ENCODE data around the gene EDC3. TPM values are rescaled to one million over a fixed set of nuclear protein-coding genes. Genes with fewer than 3 reads are reported as not detected.
"Not testable (repeated sequence)": the region's sequence is repeated elsewhere in the genome, so short reads cannot be mapped to it uniquely, and the experiment has no call there.

EDC3 gene
- total RNA-seq, 2 experiments from 2014 or later = 34.9 to 41.1 TPM

DNA sequence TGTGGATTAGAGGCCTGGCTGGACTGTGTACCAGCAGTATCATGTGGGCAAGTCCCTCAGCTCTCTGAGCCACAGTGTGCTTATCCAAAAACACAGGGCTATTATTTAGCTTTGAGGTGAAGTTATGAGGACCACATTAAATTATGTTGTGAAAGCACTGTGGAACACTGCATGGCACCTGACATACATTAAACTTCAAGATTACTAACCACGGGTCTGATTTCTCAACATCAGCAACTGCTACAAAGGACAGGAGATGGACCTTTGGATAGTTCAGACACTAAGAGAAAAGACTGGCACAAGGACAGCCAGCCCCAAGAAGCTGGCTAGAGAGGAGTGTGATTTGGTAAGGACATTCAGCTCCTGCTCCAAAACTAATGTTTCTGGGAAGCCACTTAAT lies 58.8 kb downstream of the EDC3 start:
- no peak for DNase-seq
- Mint-ChIP-seq H3K9me3 (no peaks in the 10 kb centered on the region), H3K4me3 (no peak overlapping the region), H3K27ac (no peak overlapping the region), H3K27me3 (no peaks in the 10 kb centered on the region), H3K4me1 (peaks cover 10% of the 10 kb centered on the region), H3K36me3 (ENCODE audit: low read depth) (peaks cover 27% of the 10 kb centered on the region)
- ChIA-PET CTCF (interaction anchor here (1.0 to 14.4 kb wide), 7 partner anchors 10 to 313 kb away, joined by 3 to 144 read pairs (median 10); partner anchors contain the start of gene CLK3), POLR2A (interaction anchor here (0.6 kb wide), 1 partner anchor 179 kb away, joined by 3 read pairs; no protein-coding TSS in a partner anchor)

- POLR2A ChIA-PET = no interaction called here
Measured at GRCh38 chr15:74635228-74635627, 60.6 kb downstream of the EDC3 start.

DNA sequence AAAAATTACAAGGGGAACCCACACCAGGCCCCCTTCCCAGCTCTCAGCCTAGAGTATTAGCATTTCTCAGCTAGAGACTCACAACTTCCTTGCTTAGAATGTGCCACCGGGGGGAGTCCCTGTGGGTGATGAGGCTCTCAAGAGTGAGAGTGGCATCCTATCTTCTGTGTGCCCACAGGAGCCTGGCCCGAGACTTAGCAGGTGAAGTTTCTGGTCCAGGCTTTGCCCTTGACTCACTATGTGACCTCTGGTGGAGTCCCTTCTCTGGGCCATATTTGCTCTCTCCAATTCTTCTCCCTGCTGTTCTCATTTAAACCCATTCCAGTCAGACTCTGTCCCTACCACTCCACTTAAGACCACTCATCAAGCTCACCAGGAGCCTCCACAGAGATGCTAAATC lies 62.0 kb downstream of the EDC3 start:
- Mint-ChIP-seq H3K27me3 (no peaks in the 10 kb centered on the region), H3K4me1 (peaks cover 3% of the 10 kb centered on the region), H3K27ac (no peak overlapping the region), H3K36me3 (ENCODE audit: low read depth) (peaks cover 32% of the 10 kb centered on the region), H3K9me3 (no peaks in the 10 kb centered on the region), H3K4me3 (no peak overlapping the region)
- CTCF ChIA-PET = interaction anchor here (0.9 to 14.4 kb wide), 9 partner anchors 13 to 311 kb away, joined by 3 to 144 read pairs (median 13); partner anchors contain the start of gene CLK3
- POLR2A ChIA-PET = interaction anchor here (0.6 kb wide), 2 partner anchors 144 to 252 kb away, joined by 3 to 4 read pairs; no protein-coding TSS in a partner anchor
- no peak for DNase-seq

More at GRCh38 chr15:74635228-74635627, 60.6 kb downstream of the EDC3 start:
- H3K9me3 Mint-ChIP-seq = no peaks in the 10 kb centered on the region
- no peak overlapping the region for H3K27ac Mint-ChIP-seq
- CTCF ChIA-PET = interaction anchor here (0.6 to 14.4 kb wide), 20 partner anchors 10 to 802 kb away, joined by 3 to 144 read pairs (median 4); partner anchors contain the start of genes CLK3 and ULK3
- DNase-seq = peak; percentile 82
- H3K36me3 Mint-ChIP-seq (ENCODE audit: low read depth) = peaks cover 28% of the 10 kb centered on the region
- H3K27me3 Mint-ChIP-seq = no peaks in the 10 kb centered on the region
- no peak overlapping the region for H3K4me3 Mint-ChIP-seq
- H3K4me1 Mint-ChIP-seq = peaks cover 3% of the 10 kb centered on the region

DNA sequence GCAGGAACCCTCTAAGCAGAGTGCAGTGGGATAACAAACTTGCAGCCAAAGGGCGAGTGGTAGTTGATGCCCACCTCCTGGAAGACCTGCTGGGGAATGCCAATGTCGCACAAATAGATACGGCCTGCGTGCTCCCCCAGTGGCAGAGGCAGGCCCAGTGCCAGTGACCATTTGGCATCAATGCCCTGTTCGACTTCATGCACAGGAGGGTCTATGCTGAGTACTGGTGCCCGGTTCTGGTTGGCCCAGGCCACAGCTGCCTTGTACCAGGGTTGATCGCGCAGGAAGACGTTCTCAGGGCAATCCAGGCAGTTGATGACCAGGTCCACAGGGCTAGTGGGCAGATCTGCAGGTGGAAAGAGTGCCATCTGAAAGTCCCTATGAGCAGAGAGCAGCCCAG lies 63.2 kb downstream of the EDC3 start:
- H3K36me3 Mint-ChIP-seq (ENCODE audit: low read depth) = peaks cover 36% of the 10 kb centered on the region
- ChIA-PET CTCF (interaction anchor here (0.9 to 14.4 kb wide), 14 partner anchors 8 to 317 kb away, joined by 3 to 144 read pairs (median 6); partner anchors contain the start of genes CLK3 and UBL7), POLR2A (no interaction called here)

DNA sequence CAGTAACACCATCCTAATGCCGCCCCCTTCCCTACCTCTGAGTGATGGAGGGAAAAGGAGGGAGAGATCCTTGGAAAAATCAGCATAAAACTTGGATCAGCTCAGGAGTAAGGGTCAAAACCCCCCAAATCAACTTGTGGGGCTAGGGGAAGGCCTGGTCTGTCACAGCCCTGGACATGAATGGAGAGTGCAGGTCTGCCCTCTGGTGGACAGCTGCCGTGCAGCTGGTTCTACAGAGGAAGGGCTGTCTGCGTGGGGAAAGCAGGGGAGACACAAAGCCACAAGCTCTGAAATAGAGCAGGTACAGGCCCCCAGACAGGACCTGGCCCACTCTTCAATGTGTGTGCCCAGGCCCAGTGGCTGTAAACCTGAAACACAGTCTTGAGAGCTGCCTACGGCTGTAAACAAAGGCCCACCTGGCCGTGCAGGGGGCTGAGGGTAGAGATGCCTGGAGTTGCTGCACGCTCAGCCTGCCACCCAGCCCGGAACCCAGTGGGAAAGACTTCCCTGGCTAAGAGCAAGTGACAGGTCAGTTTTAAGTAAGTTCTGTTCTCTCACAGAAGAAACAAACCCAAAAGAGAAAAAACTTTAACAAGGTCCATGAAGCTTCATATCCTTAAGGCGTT lies 63.8 kb downstream of the EDC3 start:
- POLR2A ChIA-PET = no interaction called here
- no peaks in the 10 kb centered on the region for H3K27me3 Mint-ChIP-seq
- no peak overlapping the region for H3K4me3 Mint-ChIP-seq
- peaks cover 42% of the 10 kb centered on the region for H3K36me3 Mint-ChIP-seq (ENCODE audit: low read depth)
- no peak overlapping the region for H3K27ac Mint-ChIP-seq
- peak; percentile 67 for DNase-seq
- no peaks in the 10 kb centered on the region for H3K9me3 Mint-ChIP-seq
- CTCF ChIA-PET = interaction anchor here (0.6 to 14.4 kb wide), 16 partner anchors 9 to 318 kb away, joined by 3 to 144 read pairs (median 5); partner anchors contain the start of genes CLK3 and UBL7
- peaks cover 11% of the 10 kb centered on the region for H3K4me1 Mint-ChIP-seq

More for the DNA sequence above, 63.2 kb downstream of the EDC3 start:
- Mint-ChIP-seq H3K4me1 (peaks cover 6% of the 10 kb centered on the region), H3K4me3 (no peak overlapping the region), H3K27me3 (no peaks in the 10 kb centered on the region), H3K9me3 (no peaks in the 10 kb centered on the region), H3K27ac (peak overlapping the region; percentile 16)
- DNase-seq = no peak

GRCh38 chr15:74631408-74631807 lies 64.4 kb downstream of the EDC3 start:
- H3K4me1 Mint-ChIP-seq = peaks cover 18% of the 10 kb centered on the region
- H3K27me3 Mint-ChIP-seq = no peaks in the 10 kb centered on the region
- ChIA-PET CTCF (interaction anchor here (0.9 to 14.4 kb wide), 14 partner anchors 9 to 319 kb away, joined by 3 to 144 read pairs (median 5); partner anchors contain the start of genes CLK3 and UBL7), POLR2A (no interaction called here)
- peak overlapping the region; percentile 56 for H3K27ac Mint-ChIP-seq
- peaks cover 43% of the 10 kb centered on the region for H3K36me3 Mint-ChIP-seq (ENCODE audit: low read depth)
- H3K4me3 Mint-ChIP-seq = no peak overlapping the region
- H3K9me3 Mint-ChIP-seq = no peaks in the 10 kb centered on the region
- no peak for DNase-seq

DNA sequence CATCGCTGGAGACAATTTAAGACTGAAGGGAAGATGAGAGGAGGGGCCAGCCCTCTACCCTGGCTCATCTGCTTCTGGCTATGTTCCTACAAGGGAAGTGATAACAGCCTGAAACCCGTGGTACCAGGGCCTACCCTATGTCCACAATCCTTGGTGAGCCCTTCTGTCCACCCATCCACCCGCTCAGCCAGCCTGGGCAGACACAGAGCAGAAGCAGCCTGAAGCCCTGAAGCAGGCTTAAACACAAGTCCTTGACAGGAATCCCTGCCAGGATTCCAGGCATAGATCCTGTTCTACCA lies 64.8 kb downstream of the EDC3 start:
- CTCF ChIA-PET = interaction anchor here (1.0 to 14.4 kb wide), 11 partner anchors 14 to 268 kb away, joined by 3 to 144 read pairs (median 5); partner anchors contain the start of genes CLK3 and UBL7

DNA sequence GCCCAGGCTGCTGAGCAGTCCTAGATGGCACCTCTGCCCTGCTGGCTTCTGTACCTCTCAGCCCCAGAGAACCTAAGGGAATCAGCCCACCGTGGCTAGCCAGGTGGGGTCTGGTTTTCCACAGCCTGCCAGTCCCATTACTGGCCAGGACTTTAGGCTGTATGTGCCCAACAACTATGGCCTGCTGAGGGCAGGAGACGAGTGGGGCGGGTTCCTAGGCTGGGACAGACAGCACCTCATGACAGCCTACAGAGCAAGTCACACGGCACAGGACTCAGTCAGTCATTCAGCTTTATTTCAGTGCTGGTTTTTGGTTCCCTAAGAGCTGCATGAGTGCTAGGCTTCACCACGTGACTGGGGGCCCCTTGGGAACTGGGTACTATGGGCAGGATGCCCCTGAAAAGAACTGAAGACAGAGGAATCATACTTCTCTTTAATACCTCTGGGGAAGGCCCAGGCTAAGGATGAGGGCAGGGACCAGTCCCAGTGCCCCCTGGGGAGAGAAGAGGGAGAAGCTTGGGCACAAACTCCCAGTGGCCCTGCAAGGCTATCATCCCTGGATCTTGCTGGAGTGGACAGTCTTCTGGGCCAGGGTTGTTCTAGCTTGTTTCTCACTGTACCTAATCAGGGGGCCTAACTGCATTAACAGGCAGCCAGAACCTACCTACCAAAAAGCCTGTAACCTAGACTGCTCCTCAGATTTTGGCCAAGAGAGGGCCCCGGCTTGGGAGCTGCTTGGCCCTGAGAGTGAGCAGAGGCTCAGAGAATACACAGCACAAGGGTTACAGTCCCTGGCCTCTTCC lies 65.3 kb downstream of the EDC3 start:
- H3K4me3 Mint-ChIP-seq = no peak overlapping the region
- H3K27me3 Mint-ChIP-seq = no peaks in the 10 kb centered on the region
- H3K9me3 Mint-ChIP-seq = no peaks in the 10 kb centered on the region
- no peak for DNase-seq
- H3K27ac Mint-ChIP-seq = no peak overlapping the region
- H3K36me3 Mint-ChIP-seq (ENCODE audit: low read depth) = peaks cover 52% of the 10 kb centered on the region
- ChIA-PET CTCF (interaction anchor here (2.2 to 14.4 kb wide), 5 partner anchors 13 to 257 kb away, joined by 5 to 144 read pairs (median 16); partner anchors contain the start of gene CLK3), POLR2A (no interaction called here)
- H3K4me1 Mint-ChIP-seq = peaks cover 27% of the 10 kb centered on the region

More for the DNA sequence above, 64.8 kb downstream of the EDC3 start:
- POLR2A ChIA-PET = no interaction called here
- Mint-ChIP-seq H3K27me3 (no peaks in the 10 kb centered on the region), H3K4me3 (no peak overlapping the region), H3K4me1 (peaks cover 21% of the 10 kb centered on the region), H3K36me3 (ENCODE audit: low read depth) (peaks cover 46% of the 10 kb centered on the region), H3K27ac (no peak overlapping the region), H3K9me3 (no peaks in the 10 kb centered on the region)
- DNase-seq = no peak

DNA sequence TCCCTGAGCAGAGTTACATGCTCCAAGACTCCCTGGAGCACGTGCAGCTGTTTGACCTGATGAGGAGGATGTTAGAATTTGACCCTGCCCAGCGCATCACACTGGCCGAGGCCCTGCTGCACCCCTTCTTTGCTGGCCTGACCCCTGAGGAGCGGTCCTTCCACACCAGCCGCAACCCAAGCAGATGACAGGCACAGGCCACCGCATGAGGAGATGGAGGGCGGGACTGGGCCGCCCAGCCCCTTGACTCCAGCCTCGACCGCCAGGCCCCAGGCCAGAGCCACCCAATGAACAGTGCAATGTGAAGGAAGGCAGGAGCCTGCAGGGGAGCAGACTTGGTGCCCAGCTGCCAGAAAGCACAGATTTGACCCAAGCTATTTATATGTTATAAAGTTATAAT lies 66.1 kb downstream of the EDC3 start:
- H3K27me3 Mint-ChIP-seq, H3K4me3 Mint-ChIP-seq, POLR2A ChIA-PET, H3K9me3 Mint-ChIP-seq, DNase-seq, H3K27ac Mint-ChIP-seq: not testable (repeated sequence)
- CTCF ChIA-PET = interaction anchor here (0.6 to 14.4 kb wide), 2 partner anchors 12 to 141 kb away, joined by 4 to 144 read pairs; partner anchors contain the start of gene CLK3
- peaks cover 33% of the 10 kb centered on the region for H3K4me1 Mint-ChIP-seq
- peaks cover 53% of the 10 kb centered on the region for H3K36me3 Mint-ChIP-seq (ENCODE audit: low read depth)

GRCh38 chr15:74628949-74629348 lies 66.9 kb downstream of the EDC3 start:
- Mint-ChIP-seq H3K9me3 (no peaks in the 10 kb centered on the region), H3K4me3 (no peak overlapping the region), H3K4me1 (peaks cover 35% of the 10 kb centered on the region), H3K27me3 (no peaks in the 10 kb centered on the region), H3K27ac (peak overlapping the region; percentile 5), H3K36me3 (ENCODE audit: low read depth) (peaks cover 56% of the 10 kb centered on the region)
- ChIA-PET CTCF (interaction anchor here (14.4 kb wide), 1 partner anchor 12 kb away, joined by 144 read pairs; the partner anchor contains the start of gene CLK3), POLR2A (no interaction called here)
- DNase-seq = no peak

DNA sequence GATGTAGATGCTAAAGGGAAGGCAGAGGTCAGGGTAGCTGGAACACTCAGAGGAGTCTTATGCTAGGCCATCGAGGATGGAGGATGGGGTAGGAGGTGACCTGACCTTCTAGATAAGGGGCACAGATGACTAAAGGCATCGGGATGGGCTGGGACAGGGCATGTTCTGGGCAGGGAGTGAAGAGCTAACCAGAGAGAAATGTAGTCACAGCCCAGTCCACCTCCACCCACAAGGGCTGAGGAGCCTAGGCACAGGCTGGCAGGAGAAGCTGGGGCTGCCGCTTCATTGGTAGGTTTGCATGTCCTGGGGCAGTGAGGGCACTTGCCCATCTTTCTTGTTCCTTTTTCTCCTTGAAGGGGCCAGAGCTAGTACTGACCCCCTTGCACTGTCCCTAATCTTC lies 67.6 kb downstream of the EDC3 start:
- Mint-ChIP-seq H3K36me3 (ENCODE audit: low read depth) (peaks cover 60% of the 10 kb centered on the region), H3K27me3 (no peaks in the 10 kb centered on the region), H3K4me1 (peaks cover 35% of the 10 kb centered on the region), H3K27ac (no peak overlapping the region), H3K9me3 (no peaks in the 10 kb centered on the region), H3K4me3 (no peak overlapping the region)
- ChIA-PET CTCF (interaction anchor here (0.7 to 14.4 kb wide), 2 partner anchors 11 to 246 kb away, joined by 3 to 144 read pairs; partner anchors contain the start of gene CLK3), POLR2A (no interaction called here)
- no peak for DNase-seq

DNA sequence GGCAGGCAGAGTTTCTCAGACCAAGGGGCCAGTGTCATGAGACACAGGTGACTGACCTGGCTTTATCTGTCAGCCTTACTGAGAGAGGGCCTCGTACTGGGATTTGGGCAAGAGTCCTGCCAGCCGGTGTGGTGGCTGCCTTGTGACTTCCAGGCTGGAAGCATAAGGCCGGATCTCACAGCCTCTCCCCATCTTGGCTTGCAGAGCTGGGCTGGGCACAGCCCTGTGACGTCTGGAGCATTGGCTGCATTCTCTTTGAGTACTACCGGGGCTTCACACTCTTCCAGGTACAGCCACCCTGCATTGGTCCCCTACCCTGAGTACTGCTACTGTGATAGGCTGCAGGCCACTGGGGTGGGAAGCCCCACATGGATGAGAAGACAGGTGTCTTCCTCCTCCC lies 68.1 kb downstream of the EDC3 start:
- peak overlapping the region; percentile 82 for H3K27ac Mint-ChIP-seq
- H3K27me3 Mint-ChIP-seq = no peaks in the 10 kb centered on the region
- peaks cover 61% of the 10 kb centered on the region for H3K36me3 Mint-ChIP-seq (ENCODE audit: low read depth)
- H3K4me3 Mint-ChIP-seq = no peak overlapping the region
- DNase-seq = no peak
- CTCF ChIA-PET = interaction anchor here (0.7 to 14.4 kb wide), 2 partner anchors 11 to 245 kb away, joined by 3 to 144 read pairs; partner anchors contain the start of gene CLK3
- no peaks in the 10 kb centered on the region for H3K9me3 Mint-ChIP-seq
- H3K4me1 Mint-ChIP-seq = peaks cover 35% of the 10 kb centered on the region
- POLR2A ChIA-PET = no interaction called here

Data from activated CD4-positive, alpha-beta T cell treated with anti-CD3 and anti-CD28 coated beads, Interleukin-2, amount 10 ng/mL, durations not matched to agents 7 days and 5 days (primary cell).